ENCODE data around the gene AKAP4.

GRCh38 chrX:50158593-50158992, 42.2 kb downstream of the AKAP4 start:
- TF ChIP-seq CTCF (IDR thresholded peaks at IDR 0.05) (no peak), ZFX (IDR thresholded peaks at IDR 0.05; ENCODE audit: borderline replicate concordance) (no peak)
